PC-3 (cell line): ENCODE results near the gene GREB1L. TPM values are rescaled to one million over a fixed set of nuclear protein-coding genes. Genes with fewer than 3 reads are reported as not detected.
A peak's percentile ranks its signal among the peaks of the same experiment; 100 is the strongest.

ENCODE experiments used
- ATAC-seq: fragments of 200-7000 bp; cut with Tn5 transposase; 2 replicates; pipeline ENCODE4 v1.9.1; 2020; ENCODE audit warnings: mild to moderate bottlenecking, moderate library complexity
- BruUV-seq: library from RNA; stranded (reverse); fragments of 400-500 nt; replicated peaks from 2 replicates; lab custom pipeline; 2021; lab: Mats Ljungman, UMichigan
- CTCF ChIA-PET: fragments of 300-600 bp; sonication (Branson Sonifier 250); formaldehyde crosslinking; loops from one replicate; lab custom pipeline; 2022; ENCODE audit warnings: antibody characterized with exemption; lab: Charles Lee
- POLR2A ChIA-PET: fragments of 300-600 bp; sonication (Branson Sonifier 250); formaldehyde crosslinking; loops from one replicate; lab custom pipeline; 2022; ENCODE audit warnings: antibody characterized with exemption; ENCODE audit not compliant: unreplicated experiment; lab: Charles Lee
- DNase-seq: peaks from one replicate; pipeline ENCODE4 v3.0.0-alpha.2; 2015
- H2AFZ ChIP-seq: fragments of 300-600 bp; sonication (generic); 2 replicates; pipeline ENCODE4 v1.6.0; 2016; ENCODE audit warnings: antibody characterized with exemption, low read length
- H3F3A ChIP-seq: fragments of 300-600 bp; sonication (generic); one replicate; pipeline ENCODE4 v1.6.0; 2017; ENCODE audit warnings: antibody characterized with exemption, low read length, control low read depth, mild to moderate bottlenecking; ENCODE audit not compliant: unreplicated experiment
- H3K27ac ChIP-seq: fragments of 300-600 bp; sonication (generic); 2 replicates; pipeline ENCODE4 v1.5.1; 2016; ENCODE audit warnings: mild to moderate bottlenecking, low read length
- H3K27me3 ChIP-seq: fragments of 300-600 bp; sonication (generic); 2 replicates; pipeline ENCODE4 v1.6.1; 2016; ENCODE audit warnings: low read length, mixed read lengths
- H3K36me3 ChIP-seq: fragments of 300-600 bp; sonication (generic); 2 replicates; pipeline ENCODE4 v1.6.1; 2016; ENCODE audit warnings: low read depth, mixed run types, low read length, mixed read lengths
- H3K4me1 ChIP-seq: fragments of 300-600 bp; sonication (generic); 2 replicates; pipeline ENCODE4 v1.5.1; 2016; ENCODE audit warnings: low read length; ENCODE audit not compliant: insufficient read depth
- H3K4me2 ChIP-seq: fragments of 300-600 bp; sonication (generic); 2 replicates; pipeline ENCODE4 v1.6.0; 2016; ENCODE audit warnings: low read length
- H3K4me3 ChIP-seq: fragments of 300-600 bp; sonication (generic); 2 replicates; pipeline ENCODE4 v1.5.1; 2016; ENCODE audit warnings: mild to moderate bottlenecking, low read length, mixed read lengths
- H3K79me2 ChIP-seq: fragments of 300-600 bp; sonication (generic); 2 replicates; pipeline ENCODE4 v1.6.1; 2017; ENCODE audit warnings: low read length, mixed read lengths
- H3K9ac ChIP-seq: fragments of 300-600 bp; sonication (generic); 2 replicates; pipeline ENCODE4 v1.6.0; 2016; ENCODE audit warnings: mild to moderate bottlenecking, low read length
- H3K9me2 ChIP-seq: fragments of 300-600 bp; sonication (generic); replicated peaks from 2 replicates; pipeline ENCODE4 v1.6.1; 2016; ENCODE audit warnings: mixed run types, low read length, mixed read lengths
- H3K9me3 ChIP-seq: fragments of 300-600 bp; sonication (generic); 2 replicates; pipeline ENCODE4 v1.6.1; 2016; ENCODE audit warnings: low read length, mixed read lengths
- H4K20me1 ChIP-seq: fragments of 300-600 bp; sonication (generic); 2 replicates; pipeline ENCODE4 v1.6.1; 2016; ENCODE audit warnings: low read length, mixed read lengths
- EZH2 ChIP-seq: fragments of 300-600 bp; sonication (generic); IDR thresholded peaks from one replicate; pipeline ENCODE4 v1.6.1; 2017; ENCODE audit warnings: antibody characterized with exemption, mild to moderate bottlenecking, low read length; ENCODE audit not compliant: unreplicated experiment
- EZH2phosphoT487 ChIP-seq: fragments of 300-600 bp; sonication (generic); IDR thresholded peaks from 2 replicates; pipeline ENCODE4 v1.6.1; 2018; ENCODE audit warnings: mild to moderate bottlenecking, antibody characterized with exemption, low read length, borderline replicate concordance
- intact Hi-C: fragments of 100-400 bp; cut with micrococcal nuclease; formaldehyde crosslinking; loops from 2 replicates; pipeline ENCODE4 v1.9.0; 2023
- total RNA-seq: library from RNA; depleted of rRNA; stranded (reverse); fragments of >200 nt; gene quantifications from 2 replicates; pipeline ENCODE4 v1.2.3, GENCODE V29; 2014
- TF ChIP-seq, protein P1 (sequence below): fragments of 300-600 bp; sonication (generic); conservative IDR thresholded peaks from 2 replicates; pipeline ENCODE4 v1.5.1; 2017; ENCODE audit warnings: antibody characterized with exemption, low read depth, mild to moderate bottlenecking, low read length

GREB1L gene
- total RNA-seq, 1 experiment from 2014 or later = 10.3 TPM

DNA sequence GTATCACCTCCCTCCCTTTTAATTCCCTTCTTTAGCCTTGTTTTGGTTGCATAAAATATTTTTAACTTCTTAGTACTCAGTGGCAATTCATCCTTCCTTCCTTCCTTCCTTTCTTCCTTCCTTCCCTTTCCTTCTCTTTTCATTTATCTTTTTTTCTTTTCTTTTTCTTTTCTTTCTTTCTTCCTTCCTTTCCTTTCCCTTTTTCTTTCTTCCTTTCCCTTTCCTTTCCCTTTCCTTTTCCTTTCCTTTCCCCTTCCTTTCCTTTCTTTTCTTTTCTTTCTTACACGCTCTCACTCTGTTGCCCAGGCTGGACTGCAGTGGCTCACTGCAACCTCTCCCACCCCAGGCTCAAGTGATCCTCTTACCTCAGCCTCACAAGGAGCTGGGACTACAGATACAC lies 160.2 kb downstream of the GREB1L start:
- Histone ChIP-seq H3K4me3 (no peak overlapping the region), H3K4me2 (no peak overlapping the region), H3K9me3 (no peaks in the 10 kb centered on the region), H3K9ac (no peak overlapping the region), H3K9me2 (no peaks in the 10 kb centered on the region), H3K79me2 (no peaks in the 10 kb centered on the region), H3K36me3 (no peaks in the 10 kb centered on the region), H3K27me3 (no peaks in the 10 kb centered on the region), H4K20me1 (no peaks in the 10 kb centered on the region), H2AFZ (no peak overlapping the region), H3F3A (no peaks in the 10 kb centered on the region), H3K27ac (no peak overlapping the region), H3K4me1 (no peaks in the 10 kb centered on the region)
- intact Hi-C loops = no loop called here
- BruUV-seq = no TSS peak
- TF ChIP-seq, protein P1, sequence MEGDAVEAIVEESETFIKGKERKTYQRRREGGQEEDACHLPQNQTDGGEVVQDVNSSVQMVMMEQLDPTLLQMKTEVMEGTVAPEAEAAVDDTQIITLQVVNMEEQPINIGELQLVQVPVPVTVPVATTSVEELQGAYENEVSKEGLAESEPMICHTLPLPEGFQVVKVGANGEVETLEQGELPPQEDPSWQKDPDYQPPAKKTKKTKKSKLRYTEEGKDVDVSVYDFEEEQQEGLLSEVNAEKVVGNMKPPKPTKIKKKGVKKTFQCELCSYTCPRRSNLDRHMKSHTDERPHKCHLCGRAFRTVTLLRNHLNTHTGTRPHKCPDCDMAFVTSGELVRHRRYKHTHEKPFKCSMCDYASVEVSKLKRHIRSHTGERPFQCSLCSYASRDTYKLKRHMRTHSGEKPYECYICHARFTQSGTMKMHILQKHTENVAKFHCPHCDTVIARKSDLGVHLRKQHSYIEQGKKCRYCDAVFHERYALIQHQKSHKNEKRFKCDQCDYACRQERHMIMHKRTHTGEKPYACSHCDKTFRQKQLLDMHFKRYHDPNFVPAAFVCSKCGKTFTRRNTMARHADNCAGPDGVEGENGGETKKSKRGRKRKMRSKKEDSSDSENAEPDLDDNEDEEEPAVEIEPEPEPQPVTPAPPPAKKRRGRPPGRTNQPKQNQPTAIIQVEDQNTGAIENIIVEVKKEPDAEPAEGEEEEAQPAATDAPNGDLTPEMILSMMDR = no peak
- TF ChIP-seq EZH2phosphoT487 = no peak
- POLR2A ChIA-PET = no interaction called here
- ATAC-seq = no peak
- no peak for DNase-seq
- CTCF ChIA-PET = no interaction called here

DNA sequence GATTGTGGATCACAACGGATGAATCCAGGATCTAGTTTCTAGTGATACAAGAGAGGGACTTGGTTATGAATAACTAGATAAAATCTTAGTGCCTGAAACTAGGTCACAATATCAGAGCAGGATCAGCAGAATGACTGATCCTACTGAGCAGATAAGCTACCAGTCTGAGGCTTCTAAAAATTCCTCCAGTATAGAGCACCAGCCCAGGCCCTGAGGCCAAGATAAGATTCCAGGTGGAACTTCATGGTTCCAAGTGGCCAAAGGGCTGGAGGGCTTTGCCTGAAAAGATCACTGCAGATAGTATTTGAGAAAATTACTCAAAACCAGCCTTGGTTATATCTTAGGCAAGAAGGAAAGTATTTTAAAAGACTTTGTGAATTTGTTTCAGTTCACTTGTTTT lies 162.4 kb downstream of the GREB1L start:
- Histone ChIP-seq H3K79me2 (no peaks in the 10 kb centered on the region), H3K9ac (no peak overlapping the region), H3K9me3 (no peaks in the 10 kb centered on the region), H3K4me3 (no peak overlapping the region), H3K27me3 (no peaks in the 10 kb centered on the region), H3K27ac (no peak overlapping the region), H3K4me2 (no peak overlapping the region), H3K9me2 (no peaks in the 10 kb centered on the region), H4K20me1 (no peaks in the 10 kb centered on the region), H3K36me3 (no peaks in the 10 kb centered on the region), H2AFZ (no peak overlapping the region), H3K4me1 (no peaks in the 10 kb centered on the region), H3F3A (no peaks in the 10 kb centered on the region)
- POLR2A ChIA-PET = no interaction called here
- intact Hi-C loops = no loop called here
- CTCF ChIA-PET = no interaction called here
- ATAC-seq (no peak), DNase-seq (no peak)
- no TSS peak for BruUV-seq
- TF ChIP-seq EZH2 (no peak), EZH2phosphoT487 (no peak)
- TF ChIP-seq, protein P1 = no peak

DNA sequence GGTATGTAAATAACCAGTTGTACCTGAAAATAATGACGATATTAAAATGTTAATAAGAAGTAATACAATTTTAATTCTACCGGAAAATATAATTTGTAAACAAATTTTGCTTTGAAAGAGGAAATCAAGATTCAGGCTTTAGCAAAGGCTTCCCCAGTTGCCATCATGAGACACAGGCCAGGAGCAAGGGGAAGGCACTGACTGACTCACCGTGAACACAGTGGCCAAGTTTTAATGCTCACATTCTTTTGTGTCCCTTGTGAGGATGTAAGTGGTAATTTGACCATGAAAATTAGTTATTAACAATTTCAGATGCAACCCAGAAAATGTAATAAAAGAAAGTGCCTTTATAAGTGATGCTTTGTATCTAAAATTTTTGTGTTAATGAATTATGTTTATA lies 164.1 kb downstream of the GREB1L start:
- no TSS peak for BruUV-seq
- POLR2A ChIA-PET = no interaction called here

More for the DNA sequence above, 164.1 kb downstream of the GREB1L start:
- H4K20me1 ChIP-seq = no peaks in the 10 kb centered on the region
- CTCF ChIA-PET = no interaction called here
- H3K27me3 ChIP-seq = no peaks in the 10 kb centered on the region
- H3K9ac ChIP-seq = no peak overlapping the region
- H3F3A ChIP-seq = no peaks in the 10 kb centered on the region
- no peaks in the 10 kb centered on the region for H3K9me2 ChIP-seq
- H3K4me2 ChIP-seq = no peak overlapping the region
- DNase-seq = peak; percentile 42
- H3K27ac ChIP-seq = no peak overlapping the region
- H3K4me1 ChIP-seq = no peaks in the 10 kb centered on the region
- intact Hi-C loops = no loop called here
- peak; percentile 64; the same call in 1 of the 2 replicates for ATAC-seq
- no peaks in the 10 kb centered on the region for H3K36me3 ChIP-seq
- no peak overlapping the region for H3K4me3 ChIP-seq
- TF ChIP-seq, protein P1 = no peak
- TF ChIP-seq EZH2phosphoT487 = no peak
- no peak for TF ChIP-seq EZH2
- no peaks in the 10 kb centered on the region for H3K79me2 ChIP-seq
- no peaks in the 10 kb centered on the region for H3K9me3 ChIP-seq
- no peak overlapping the region for H2AFZ ChIP-seq
